M059J (cell line): ENCODE data around the gene SMC5. TPM values are rescaled to one million over a fixed set of nuclear protein-coding genes. Genes with fewer than 3 reads are reported as not detected.
"Not testable (repeated sequence)": the region's sequence is repeated elsewhere in the genome, so short reads cannot be mapped to it uniquely, and the experiment has no call there.

Source experiments
- DNase-seq: peaks from one replicate; pipeline ENCODE4 v3.0.0-alpha.2; 2012; ENCODE audit warnings: low read depth
- total RNA-seq: library from RNA; depleted of rRNA; stranded (reverse); fragments of >200 nt; shearing (Covaris generic); gene quantifications from 2 replicates; pipeline ENCODE4 v1.2.3, GENCODE V29; 2014

The SMC5 gene
- total RNA-seq, 1 experiment from 2014 or later = 21.4 TPM

DNA sequence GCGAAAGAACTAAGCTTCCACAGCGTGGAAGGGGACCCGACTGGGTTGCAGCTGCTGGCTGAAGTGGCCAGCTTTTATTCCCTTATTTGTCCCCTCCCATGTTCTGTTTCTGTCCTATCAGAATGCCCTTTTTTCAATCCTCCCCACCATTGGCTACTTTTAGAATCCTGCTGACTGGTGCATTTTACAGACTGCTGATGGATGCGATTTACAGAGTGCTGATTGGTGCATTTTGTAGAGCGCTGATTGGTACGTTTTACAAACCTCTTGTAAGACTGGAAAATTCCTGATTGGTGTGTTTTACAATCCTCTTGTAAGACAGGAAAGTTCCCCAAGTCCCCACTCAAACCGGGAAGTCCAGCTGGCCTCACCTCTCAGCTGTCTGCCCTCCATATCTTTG is 105.0 kb downstream of the SMC5 start:
- DNase-seq = no peak

DNA sequence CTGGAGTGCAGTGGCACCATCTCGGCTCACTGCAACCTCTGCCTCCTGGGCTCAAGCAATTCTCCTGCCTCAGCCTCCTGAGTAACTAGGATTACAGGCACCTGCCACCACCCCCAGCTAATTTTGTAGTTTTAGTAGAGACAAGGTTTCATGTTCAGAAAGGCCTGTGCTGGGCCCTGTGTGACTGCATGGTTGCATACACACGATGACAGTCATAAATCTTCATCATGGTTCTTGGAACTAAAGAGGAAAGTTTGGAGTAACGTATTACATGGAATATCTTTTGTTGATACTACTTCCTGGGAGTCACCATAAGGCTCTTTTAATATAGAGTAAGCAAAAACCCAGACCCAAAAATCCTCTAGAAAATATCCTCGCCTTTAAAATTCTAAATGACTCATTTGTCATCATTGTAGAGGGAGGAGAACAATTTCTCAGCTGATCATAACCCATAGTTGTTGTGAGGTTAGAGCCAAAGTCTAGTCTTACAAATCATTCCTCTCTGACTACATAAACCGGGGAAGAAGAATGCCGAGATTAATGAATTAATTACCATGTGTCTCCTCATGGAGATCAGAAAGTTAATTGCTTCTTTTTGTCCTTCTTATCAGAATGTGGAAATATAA is 108.6 kb downstream of the SMC5 start:
- DNase-seq = no peak

GRCh38 chr9:70374962-70375618 is 116.3 kb downstream of the SMC5 start:
- DNase-seq = no peak

DNA sequence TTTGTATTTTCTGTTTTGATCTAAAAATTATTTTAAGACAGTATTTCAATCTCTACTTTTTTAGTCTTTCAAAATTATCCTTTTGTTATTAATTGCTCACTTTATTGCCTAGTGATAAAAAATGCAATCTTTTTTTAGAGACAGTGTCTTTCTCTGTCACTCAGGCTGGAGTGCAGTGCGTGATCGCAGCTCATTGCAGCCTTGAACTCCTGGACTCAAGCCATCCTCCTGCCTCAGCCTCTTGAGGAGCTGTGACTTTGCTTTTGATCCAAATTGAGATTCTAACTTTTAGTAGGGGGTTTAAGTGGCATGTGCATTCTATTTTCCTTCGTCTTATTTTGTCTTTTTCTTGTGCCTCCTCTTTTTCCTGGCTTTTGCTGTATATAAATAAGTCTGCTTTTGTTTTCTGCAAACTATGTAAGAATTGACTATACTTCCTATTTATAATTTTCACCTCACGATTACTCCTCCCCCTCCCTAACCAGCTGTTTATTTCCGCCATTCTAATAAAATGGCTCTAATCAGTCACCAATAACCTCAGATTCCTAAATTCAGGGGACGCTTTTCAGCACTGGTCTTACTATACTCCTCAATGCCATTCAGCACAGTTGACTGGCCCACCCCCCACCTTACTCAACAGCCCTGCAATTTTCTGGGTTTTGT is 123.4 kb downstream of the SMC5 start:
- no peak for DNase-seq

DNA sequence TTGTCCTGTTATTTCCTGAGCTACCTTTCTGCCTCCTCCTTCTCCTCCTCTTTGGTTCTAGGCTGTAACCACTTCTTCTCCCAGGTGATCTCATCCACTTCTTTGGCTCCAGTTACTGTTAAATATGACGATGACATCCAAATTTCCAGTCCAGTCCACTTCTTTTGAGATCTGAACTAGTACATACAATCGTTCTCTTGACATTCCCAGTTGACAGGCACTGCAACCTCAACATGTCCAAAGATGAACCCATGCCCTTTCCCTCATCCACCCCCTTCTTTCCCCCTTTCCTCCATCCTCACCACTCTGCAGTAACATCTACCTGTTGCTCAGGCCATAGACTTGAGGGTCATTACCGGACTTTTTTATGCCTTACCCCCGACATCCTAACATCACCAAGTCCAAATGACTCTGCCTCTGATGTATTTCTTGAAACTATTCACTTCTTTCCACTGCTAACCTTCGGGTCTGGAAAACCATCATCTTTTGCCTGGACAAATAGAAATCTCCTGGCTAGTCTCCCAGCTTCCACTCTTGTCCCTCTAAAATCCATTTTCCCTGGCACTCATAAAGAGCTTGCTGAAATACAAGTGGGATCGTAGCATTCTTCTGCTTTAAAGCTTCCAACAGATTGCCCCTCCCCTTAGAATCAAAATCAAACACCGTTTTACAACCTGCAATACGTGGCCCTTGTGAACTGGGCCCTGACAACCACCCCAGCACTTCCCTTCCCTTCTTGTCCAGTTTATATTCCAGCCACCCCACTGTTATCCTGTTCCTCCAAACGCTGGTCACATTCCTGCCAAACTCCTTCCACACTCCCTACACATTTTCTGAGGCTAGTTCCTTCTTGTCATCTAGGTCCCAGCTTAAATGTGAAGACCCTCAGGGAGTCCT is 124.2 kb downstream of the SMC5 start:
- no peak for DNase-seq

DNA sequence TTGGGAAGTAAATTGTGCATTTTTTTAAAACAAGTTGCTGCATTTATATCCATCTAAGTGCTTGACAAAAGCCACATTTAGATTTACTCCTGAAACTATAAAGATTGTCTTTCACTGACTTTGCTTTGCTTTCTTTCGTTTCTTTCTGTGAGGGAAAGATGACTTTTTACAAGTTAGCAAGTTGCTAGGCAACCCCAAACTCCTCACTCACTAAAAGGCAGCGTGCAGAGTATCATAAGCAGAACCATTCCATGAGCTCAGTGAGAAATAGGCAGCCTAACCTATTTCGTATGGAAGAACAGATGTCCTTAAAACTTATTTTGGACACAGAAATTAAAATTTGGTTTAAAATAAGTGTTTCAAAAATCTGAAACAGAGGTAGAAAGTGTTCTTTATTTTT is 126.6 kb downstream of the SMC5 start:
- DNase-seq = no peak

- no peak for DNase-seq
These were observed 128.9 kb downstream of the SMC5 start for GRCh38 chr9:70387663-70388062.

DNA sequence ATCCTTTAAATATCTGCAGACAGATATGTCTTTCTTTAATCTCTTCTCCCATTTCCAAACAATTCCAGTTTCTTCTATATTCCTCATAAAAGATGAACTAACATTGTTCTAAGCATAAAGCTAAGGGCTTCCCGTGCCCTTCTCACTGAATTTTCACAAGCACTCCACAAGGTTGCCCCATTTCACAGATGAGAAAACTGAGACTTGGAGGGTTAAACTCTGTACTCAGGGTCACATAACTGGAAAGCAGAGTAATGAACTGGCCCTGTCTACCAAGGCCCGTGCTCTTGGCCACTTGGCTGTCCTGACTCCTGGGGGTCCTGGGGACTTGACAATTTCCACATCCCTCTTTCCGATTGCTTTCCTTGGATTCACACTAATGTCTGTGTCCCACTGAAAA is 130.4 kb downstream of the SMC5 start:
- DNase-seq = no peak

DNA sequence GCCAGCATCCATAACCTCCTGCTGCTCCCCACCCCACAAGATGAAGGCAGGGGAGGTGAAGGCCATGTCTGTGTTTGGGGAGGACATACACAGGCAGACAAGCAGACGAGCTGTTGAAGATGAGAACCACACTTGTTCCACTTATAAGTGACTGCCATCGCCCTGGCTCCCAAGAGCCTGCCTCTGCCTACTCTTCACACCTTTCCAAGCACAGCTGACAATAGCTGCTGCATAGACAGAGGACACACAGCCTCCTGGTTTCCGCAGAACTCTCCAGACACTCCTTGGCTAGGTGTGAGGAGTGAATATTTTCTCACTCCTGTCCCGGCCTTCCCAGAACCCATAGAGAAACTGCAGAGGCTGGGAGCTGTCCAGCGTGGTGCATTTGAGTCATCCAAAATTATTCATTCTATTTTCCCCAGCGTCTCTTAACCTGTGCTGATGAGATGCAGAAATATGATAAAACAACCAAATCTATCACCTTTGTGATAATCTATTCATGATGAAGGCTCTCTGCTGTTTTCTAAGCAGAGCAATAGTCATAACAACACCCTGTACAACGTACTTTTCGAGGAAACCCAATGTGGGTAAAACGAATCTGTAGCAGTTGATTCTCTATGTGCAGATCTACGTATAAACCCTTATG is 131.0 kb downstream of the SMC5 start:
- peak; percentile 38 for DNase-seq

- DNase-seq = peak; percentile 68
These were observed 132.2 kb downstream of the SMC5 start for GRCh38 chr9:70390933-70391341.

GRCh38 chr9:70392189-70392588 is 133.4 kb downstream of the SMC5 start:
- DNase-seq = no peak

GRCh38 chr9:70392850-70393249 is 134.1 kb downstream of the SMC5 start:
- DNase-seq = no peak

GRCh38 chr9:70395652-70396051 is 136.9 kb downstream of the SMC5 start:
- DNase-seq = no peak

DNA sequence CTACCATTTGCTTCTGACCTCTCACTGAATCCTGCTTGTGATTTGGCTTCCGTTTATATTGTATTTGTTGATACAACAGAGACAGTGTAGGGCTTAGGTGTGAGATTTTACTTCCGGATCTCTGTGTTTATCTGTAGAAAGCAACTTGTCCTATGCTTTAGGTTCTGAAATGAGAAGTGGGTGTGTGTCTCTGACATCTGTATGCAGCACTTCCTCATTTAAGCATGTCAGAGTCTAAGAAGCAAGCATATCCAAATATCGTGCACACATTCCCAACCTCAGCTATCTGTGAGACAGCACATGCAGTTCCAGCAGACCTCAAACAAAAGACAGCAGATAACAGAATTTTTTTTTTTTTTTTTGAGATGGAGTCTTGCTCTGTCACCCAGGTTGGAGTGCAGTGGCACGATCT is 139.4 kb downstream of the SMC5 start:
- DNase-seq = no peak

DNA sequence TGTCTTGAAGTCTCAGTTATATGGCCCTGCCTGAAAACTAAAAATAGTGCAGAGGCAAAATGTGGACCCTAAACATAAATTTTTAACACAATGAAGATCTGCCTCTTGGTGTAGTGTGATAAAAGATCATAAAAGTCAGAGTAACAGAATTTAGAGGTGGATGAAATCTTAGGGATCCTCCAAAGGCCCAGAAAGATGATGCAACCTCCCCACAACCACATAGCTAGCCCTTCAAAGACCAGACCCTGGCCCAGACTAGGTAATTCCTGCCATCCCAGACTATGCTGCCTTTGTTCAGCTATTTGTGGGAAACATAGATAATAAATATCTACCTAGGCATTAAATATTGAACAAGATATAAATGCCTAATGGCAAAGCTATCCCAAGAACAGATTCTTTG is 140.4 kb downstream of the SMC5 start:
- DNase-seq = no peak

GRCh38 chr9:70400107-70400892 is 141.5 kb downstream of the SMC5 start:
- DNase-seq = no peak

DNA sequence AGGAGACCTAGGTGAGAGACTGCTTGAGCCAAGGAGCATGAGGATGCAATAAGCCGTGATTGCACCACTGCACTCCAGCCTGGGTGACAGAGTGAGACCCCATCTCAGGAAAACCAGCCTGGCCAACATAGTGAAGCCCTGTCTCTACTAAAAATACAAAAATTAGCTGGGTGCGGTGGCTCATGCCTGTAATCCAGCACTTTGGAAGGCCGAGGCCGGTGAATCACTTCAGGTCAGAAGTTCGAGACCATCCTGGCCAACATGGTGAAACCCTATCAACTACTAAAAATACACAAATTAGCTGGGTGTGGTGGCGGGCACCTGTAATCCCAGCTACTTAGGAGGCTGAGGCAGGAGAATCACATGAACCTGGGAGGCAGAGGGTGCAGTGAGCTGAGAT is 142.5 kb downstream of the SMC5 start:
- not testable (repeated sequence) for DNase-seq

- DNase-seq = no peak
These were observed 143.4 kb downstream of the SMC5 start for GRCh38 chr9:70402213-70402612.

- DNase-seq = peak; percentile 51
These were observed 144.4 kb downstream of the SMC5 start for GRCh38 chr9:70403166-70403565.

DNA sequence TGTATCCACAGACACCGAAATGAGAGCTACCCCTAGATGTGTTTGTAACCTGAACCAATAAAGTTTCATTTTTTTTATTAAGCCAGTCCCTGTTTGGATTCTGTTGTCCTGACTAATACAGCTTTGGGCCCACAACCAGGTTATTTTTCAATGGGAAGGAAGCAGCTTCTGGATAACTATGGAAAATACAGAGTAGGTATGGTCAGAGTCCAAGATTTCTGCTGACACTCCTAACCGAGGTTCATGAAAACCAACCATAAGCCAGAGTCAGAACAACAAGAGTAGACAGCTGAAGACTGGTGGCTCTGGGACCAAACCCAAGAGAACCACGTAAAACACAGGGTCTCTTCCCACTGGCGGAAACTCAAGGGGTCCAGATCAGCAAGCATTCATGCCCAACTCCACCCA is 144.8 kb downstream of the SMC5 start:
- peak; percentile 67 for DNase-seq

- no peak for DNase-seq
These were observed 145.5 kb downstream of the SMC5 start for GRCh38 chr9:70404261-70404660.
